ENCODE data around the gene SERINC5.

Gene SERINC5

DNA sequence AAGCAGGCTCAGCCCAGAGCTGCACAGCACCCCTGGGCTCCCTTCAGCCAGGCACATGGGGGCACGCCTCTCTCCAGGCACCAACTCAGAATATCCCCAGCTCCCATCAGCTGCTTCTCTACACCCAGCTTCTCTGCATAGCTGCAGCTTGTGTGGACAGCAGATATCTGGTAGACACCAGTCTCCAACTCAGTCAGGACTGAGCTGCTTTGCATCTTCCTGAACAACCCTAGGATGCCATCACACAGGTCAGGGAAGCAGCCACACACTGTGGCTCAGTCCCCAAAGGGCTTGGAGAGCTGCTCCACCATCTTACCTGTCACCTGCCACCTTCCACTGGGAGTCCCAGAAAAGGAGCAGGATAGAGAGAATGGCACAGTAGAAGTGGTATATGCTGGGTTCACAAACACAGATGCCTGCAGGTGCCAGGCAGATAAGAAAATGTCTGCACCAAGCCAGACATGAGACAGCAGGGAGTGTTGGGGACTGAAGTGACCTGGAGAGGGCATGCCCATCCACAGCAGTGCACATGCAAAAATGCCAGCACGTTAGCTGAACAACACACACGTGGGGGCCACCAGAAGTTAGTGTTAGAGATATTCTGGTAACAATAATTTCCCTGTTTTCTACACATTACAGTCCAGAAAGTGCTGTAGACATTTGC lies 178.7 kb downstream of the SERINC5 start:
- no peak for DNase-seq
- Histone ChIP-seq H3K9me3 (ENCODE audit: control insufficient read depth, low read length) (no peaks in the 10 kb centered on the region), H3K27ac (ENCODE audit: insufficient read depth, low read length, poor library complexity, severe bottlenecking) (no peak overlapping the region), H3K4me3 (ENCODE audit: insufficient read depth, low read depth, low read length, poor library complexity, severe bottlenecking) (no peak overlapping the region), H3K36me3 (ENCODE audit: control insufficient read depth, insufficient read depth, low read length) (peaks cover 16% of the 10 kb centered on the region), H3K27me3 (replicated peaks; ENCODE audit: control insufficient read depth, insufficient read depth, low read length, poor library complexity, severe bottlenecking) (no peaks in the 10 kb centered on the region), H3K4me1 (ENCODE audit: control insufficient read depth, insufficient read depth, low read length, poor library complexity, severe bottlenecking) (no peaks in the 10 kb centered on the region)

DNA sequence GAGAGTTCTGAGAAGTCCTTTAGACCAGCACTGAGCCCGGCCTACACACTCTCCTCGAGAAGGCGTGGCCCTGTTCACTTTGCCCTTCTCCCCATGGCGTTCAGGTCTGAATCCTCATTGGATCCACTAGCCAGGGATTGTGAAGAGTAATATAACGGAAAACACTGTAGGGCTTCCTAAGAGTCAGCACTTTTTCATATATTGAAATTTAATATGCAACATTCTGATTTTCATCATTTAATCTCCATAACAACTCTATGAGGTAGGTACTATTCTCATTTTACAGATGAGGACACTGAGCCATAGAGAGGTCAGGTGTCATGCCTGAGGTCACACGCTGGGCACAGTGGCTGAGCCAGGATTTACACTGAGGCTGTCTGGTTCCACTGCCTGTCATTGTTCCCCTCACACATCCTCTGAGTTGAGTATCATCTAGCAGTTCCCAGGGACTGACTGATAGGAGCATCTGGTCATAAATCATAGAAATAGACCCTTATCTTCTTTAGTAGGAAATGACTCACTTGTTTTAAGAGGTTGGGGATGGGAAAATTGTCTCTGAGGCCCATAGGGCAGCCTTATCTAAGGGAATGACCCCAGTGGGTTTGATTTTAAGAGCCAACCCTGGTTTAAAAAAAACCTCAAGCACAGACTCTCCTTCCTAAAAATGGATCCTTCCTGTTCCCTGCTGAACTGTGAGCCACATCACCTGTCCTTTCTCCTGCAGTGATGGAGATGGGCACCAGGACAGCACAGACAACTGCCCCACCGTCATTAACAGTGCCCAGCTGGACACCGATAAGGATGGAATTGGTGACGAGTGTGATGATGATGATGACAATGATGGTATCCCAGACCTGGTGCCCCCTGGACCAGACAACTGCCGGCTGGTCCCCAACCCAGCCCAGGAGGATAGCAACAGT lies 179.5 kb downstream of the SERINC5 start:
- Histone ChIP-seq H3K4me3 (ENCODE audit: insufficient read depth, low read depth, low read length, poor library complexity, severe bottlenecking) (no peak overlapping the region), H3K36me3 (ENCODE audit: control insufficient read depth, insufficient read depth, low read length) (peaks cover 16% of the 10 kb centered on the region), H3K27ac (ENCODE audit: insufficient read depth, low read length, poor library complexity, severe bottlenecking) (no peak overlapping the region), H3K9me3 (ENCODE audit: control insufficient read depth, low read length) (no peaks in the 10 kb centered on the region), H3K27me3 (replicated peaks; ENCODE audit: control insufficient read depth, insufficient read depth, low read length, poor library complexity, severe bottlenecking) (no peaks in the 10 kb centered on the region), H3K4me1 (ENCODE audit: control insufficient read depth, insufficient read depth, low read length, poor library complexity, severe bottlenecking) (no peaks in the 10 kb centered on the region)
- DNase-seq = no peak

DNA sequence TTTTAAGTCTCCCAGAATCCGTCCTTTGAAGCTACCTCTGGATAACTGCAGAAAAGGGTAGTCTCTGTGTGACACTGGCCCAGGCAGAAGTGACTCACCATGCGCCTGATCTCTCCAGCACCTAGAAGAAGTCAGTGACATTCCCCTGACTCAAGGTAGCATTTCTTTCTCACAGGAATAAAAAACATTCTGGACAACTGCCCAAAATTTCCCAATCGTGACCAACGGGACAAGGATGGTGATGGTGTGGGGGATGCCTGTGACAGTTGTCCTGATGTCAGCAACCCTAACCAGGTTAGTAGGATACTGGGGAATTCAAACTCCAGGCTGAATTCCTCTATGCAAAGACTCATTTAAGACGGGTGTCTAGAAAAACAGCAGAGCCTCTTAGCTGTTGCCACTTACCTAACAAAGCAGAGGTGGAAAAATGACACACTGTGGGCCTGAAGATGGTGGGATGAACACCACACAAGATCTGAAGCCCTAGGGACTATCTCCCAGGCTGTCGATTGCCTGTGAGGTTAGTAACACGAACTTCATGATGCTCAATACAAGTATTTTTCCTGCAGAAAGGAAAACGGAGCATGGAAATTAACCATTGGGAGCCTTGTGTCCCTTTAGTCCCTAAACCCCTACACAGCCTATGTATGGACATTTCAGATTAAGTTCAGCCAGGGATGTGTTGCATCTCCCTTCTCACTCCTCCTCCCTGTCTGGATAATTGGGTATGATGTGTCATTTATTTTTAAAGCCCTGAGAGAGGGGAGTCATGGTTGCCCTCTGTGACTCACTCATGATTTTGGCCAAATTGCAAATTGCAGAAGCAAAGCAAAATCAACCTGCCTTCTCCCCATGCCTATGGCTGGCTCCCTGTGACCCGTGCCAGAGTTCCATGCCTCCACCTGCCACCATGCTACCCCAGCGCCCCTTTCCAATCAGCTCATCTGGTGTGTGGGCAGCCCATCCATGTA lies 183.5 kb downstream of the SERINC5 start:
- DNase-seq = no peak
- no peaks in the 10 kb centered on the region for H3K9me3 ChIP-seq (ENCODE audit: control insufficient read depth, low read length)

GRCh38 chr5:80071510-80072021 lies 184.3 kb downstream of the SERINC5 start:
- no peaks in the 10 kb centered on the region for H3K9me3 ChIP-seq (ENCODE audit: control insufficient read depth, low read length)
- DNase-seq = no peak
- no peak overlapping the region for H3K4me3 ChIP-seq (ENCODE audit: insufficient read depth, low read depth, low read length, poor library complexity, severe bottlenecking)
- H3K36me3 ChIP-seq (ENCODE audit: control insufficient read depth, insufficient read depth, low read length) = peaks cover 5% of the 10 kb centered on the region
- H3K4me1 ChIP-seq (ENCODE audit: control insufficient read depth, insufficient read depth, low read length, poor library complexity, severe bottlenecking) = no peaks in the 10 kb centered on the region
- no peaks in the 10 kb centered on the region for H3K27me3 ChIP-seq (replicated peaks; ENCODE audit: control insufficient read depth, insufficient read depth, low read length, poor library complexity, severe bottlenecking)
- no peak overlapping the region for H3K27ac ChIP-seq (ENCODE audit: insufficient read depth, low read length, poor library complexity, severe bottlenecking)

More for the DNA sequence above, 183.5 kb downstream of the SERINC5 start:
- H3K4me1 ChIP-seq (ENCODE audit: control insufficient read depth, insufficient read depth, low read length, poor library complexity, severe bottlenecking) = no peaks in the 10 kb centered on the region
- H3K36me3 ChIP-seq (ENCODE audit: control insufficient read depth, insufficient read depth, low read length) = peaks cover 4% of the 10 kb centered on the region
- H3K4me3 ChIP-seq (ENCODE audit: insufficient read depth, low read depth, low read length, poor library complexity, severe bottlenecking) = no peak overlapping the region
- H3K27me3 ChIP-seq (replicated peaks; ENCODE audit: control insufficient read depth, insufficient read depth, low read length, poor library complexity, severe bottlenecking) = no peaks in the 10 kb centered on the region
- H3K27ac ChIP-seq (ENCODE audit: insufficient read depth, low read length, poor library complexity, severe bottlenecking) = no peak overlapping the region

DNA sequence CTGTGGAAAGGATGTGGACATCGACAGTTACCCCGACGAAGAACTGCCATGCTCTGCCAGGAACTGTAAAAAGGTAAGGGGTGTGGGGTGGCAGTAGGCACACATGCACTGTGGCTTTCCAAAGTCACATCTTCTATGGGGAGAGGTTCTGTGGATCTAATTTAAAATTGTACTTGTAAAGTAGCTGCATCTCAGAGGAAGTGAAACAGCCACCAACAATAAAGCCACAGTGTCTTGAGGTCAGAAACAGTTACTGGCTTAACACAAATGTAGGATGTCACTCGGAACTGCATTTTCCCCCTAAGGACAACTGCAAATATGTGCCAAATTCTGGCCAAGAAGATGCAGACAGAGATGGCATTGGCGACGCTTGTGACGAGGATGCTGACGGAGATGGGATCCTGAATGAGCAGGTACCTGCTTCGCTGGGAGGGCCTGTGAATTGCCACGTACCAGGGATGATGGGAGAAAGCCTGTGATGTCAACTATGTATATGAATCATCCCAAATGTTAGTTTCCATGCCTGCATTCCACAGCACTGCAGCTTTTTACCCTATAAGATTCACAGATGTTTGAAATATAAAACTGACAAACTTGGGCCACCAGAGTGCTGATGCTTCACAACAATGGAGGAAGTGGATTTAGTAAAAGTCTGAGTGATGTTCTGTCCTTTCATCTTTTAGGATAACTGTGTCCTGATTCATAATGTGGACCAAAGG lies 185.4 kb downstream of the SERINC5 start:
- Histone ChIP-seq H3K36me3 (ENCODE audit: control insufficient read depth, insufficient read depth, low read length) (peaks cover 9% of the 10 kb centered on the region), H3K4me1 (ENCODE audit: control insufficient read depth, insufficient read depth, low read length, poor library complexity, severe bottlenecking) (no peaks in the 10 kb centered on the region), H3K27me3 (replicated peaks; ENCODE audit: control insufficient read depth, insufficient read depth, low read length, poor library complexity, severe bottlenecking) (no peaks in the 10 kb centered on the region), H3K27ac (ENCODE audit: insufficient read depth, low read length, poor library complexity, severe bottlenecking) (no peak overlapping the region), H3K4me3 (ENCODE audit: insufficient read depth, low read depth, low read length, poor library complexity, severe bottlenecking) (no peak overlapping the region), H3K9me3 (ENCODE audit: control insufficient read depth, low read length) (no peaks in the 10 kb centered on the region)
- no peak for DNase-seq

DNA sequence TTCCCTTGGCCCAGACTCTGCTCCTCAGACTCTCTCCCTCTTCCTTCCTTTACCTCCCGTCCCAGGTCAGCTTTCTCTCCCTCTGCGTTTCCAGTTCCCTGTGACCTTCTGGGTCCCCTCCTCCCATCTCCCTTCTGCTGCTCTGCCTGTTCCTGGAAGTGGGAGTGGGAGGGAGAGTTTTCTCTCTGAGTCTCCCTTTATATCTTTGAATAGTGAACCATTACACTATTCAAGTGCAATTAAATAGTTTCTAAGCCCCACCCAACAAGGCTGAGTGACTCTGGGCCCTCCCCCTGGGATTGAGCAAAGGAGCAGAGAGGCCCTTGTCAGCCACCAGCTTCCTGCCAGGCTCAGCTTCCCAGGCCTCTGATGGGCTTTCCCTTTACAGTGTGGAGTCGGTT lies 185.9 kb downstream of the SERINC5 start:
- Histone ChIP-seq H3K9me3 (ENCODE audit: control insufficient read depth, low read length) (no peaks in the 10 kb centered on the region), H3K27me3 (replicated peaks; ENCODE audit: control insufficient read depth, insufficient read depth, low read length, poor library complexity, severe bottlenecking) (no peaks in the 10 kb centered on the region), H3K4me1 (ENCODE audit: control insufficient read depth, insufficient read depth, low read length, poor library complexity, severe bottlenecking) (no peaks in the 10 kb centered on the region), H3K27ac (ENCODE audit: insufficient read depth, low read length, poor library complexity, severe bottlenecking) (no peak overlapping the region), H3K4me3 (ENCODE audit: insufficient read depth, low read depth, low read length, poor library complexity, severe bottlenecking) (no peak overlapping the region), H3K36me3 (ENCODE audit: control insufficient read depth, insufficient read depth, low read length) (peaks cover 9% of the 10 kb centered on the region)
- DNase-seq = no peak

GRCh38 chr5:80069251-80069800 lies 186.5 kb downstream of the SERINC5 start:
- no peaks in the 10 kb centered on the region for H3K9me3 ChIP-seq (ENCODE audit: control insufficient read depth, low read length)
- no peaks in the 10 kb centered on the region for H3K4me1 ChIP-seq (ENCODE audit: control insufficient read depth, insufficient read depth, low read length, poor library complexity, severe bottlenecking)
- H3K27ac ChIP-seq (ENCODE audit: insufficient read depth, low read length, poor library complexity, severe bottlenecking) = no peak overlapping the region
- H3K36me3 ChIP-seq (ENCODE audit: control insufficient read depth, insufficient read depth, low read length) = peaks cover 9% of the 10 kb centered on the region
- no peaks in the 10 kb centered on the region for H3K27me3 ChIP-seq (replicated peaks; ENCODE audit: control insufficient read depth, insufficient read depth, low read length, poor library complexity, severe bottlenecking)
- no peak overlapping the region for H3K4me3 ChIP-seq (ENCODE audit: insufficient read depth, low read depth, low read length, poor library complexity, severe bottlenecking)
- DNase-seq = no peak

- Histone ChIP-seq H3K36me3 (ENCODE audit: control insufficient read depth, insufficient read depth, low read length) (peaks cover 9% of the 10 kb centered on the region), H3K4me1 (ENCODE audit: control insufficient read depth, insufficient read depth, low read length, poor library complexity, severe bottlenecking) (no peaks in the 10 kb centered on the region), H3K27me3 (replicated peaks; ENCODE audit: control insufficient read depth, insufficient read depth, low read length, poor library complexity, severe bottlenecking) (no peaks in the 10 kb centered on the region), H3K27ac (ENCODE audit: insufficient read depth, low read length, poor library complexity, severe bottlenecking) (no peak overlapping the region), H3K4me3 (ENCODE audit: insufficient read depth, low read depth, low read length, poor library complexity, severe bottlenecking) (no peak overlapping the region), H3K9me3 (ENCODE audit: control insufficient read depth, low read length) (no peaks in the 10 kb centered on the region)
- DNase-seq = no peak
Observed at GRCh38 chr5:80068775-80069174, 187.1 kb downstream of the SERINC5 start.

DNA sequence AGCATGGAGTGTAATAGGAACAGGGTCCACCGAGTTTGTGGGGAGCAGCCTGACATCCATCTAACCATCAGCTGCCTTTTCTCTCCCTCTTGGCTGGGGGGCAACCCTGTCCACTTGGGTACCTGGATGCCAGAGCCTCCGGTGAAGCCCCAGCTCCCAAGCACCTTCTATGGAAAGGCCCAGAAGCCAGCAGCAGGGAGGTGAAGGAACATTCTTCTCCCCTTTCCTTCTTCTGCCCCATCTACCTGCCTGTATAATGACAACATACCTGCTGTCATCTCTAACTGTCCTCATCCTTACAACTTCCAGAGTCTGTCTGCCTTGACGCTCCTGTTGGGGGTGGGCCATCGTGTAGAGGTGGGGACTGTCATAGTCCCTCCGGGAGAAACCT lies 187.6 kb downstream of the SERINC5 start:
- H3K9me3 ChIP-seq (ENCODE audit: control insufficient read depth, low read length) = no peaks in the 10 kb centered on the region
- no peak overlapping the region for H3K4me3 ChIP-seq (ENCODE audit: insufficient read depth, low read depth, low read length, poor library complexity, severe bottlenecking)
- H3K27ac ChIP-seq (ENCODE audit: insufficient read depth, low read length, poor library complexity, severe bottlenecking) = no peak overlapping the region
- DNase-seq = no peak
- no peaks in the 10 kb centered on the region for H3K27me3 ChIP-seq (replicated peaks; ENCODE audit: control insufficient read depth, insufficient read depth, low read length, poor library complexity, severe bottlenecking)
- H3K36me3 ChIP-seq (ENCODE audit: control insufficient read depth, insufficient read depth, low read length) = peaks cover 9% of the 10 kb centered on the region
- no peaks in the 10 kb centered on the region for H3K4me1 ChIP-seq (ENCODE audit: control insufficient read depth, insufficient read depth, low read length, poor library complexity, severe bottlenecking)

Data from effector memory CD4-positive, alpha-beta T cell (primary cell).